HEK293 (cell line): ENCODE results near the gene NCL.

Experiments used
- CTCF ChIA-PET: fragments of 350-600 bp; formaldehyde crosslinking; extraction: SDS; loops from one replicate; lab custom pipeline; 2021; ENCODE audit warnings: antibody characterized with exemption; lab: Yijun Ruan, JAX
- POLR2A ChIA-PET: fragments of 300-600 bp; formaldehyde crosslinking; extraction: SDS; loops from one replicate; lab custom pipeline; 2020; ENCODE audit warnings: antibody characterized with exemption, inconsistent platforms; lab: Yijun Ruan, JAX
- H3K27ac ChIP-seq: fragments of 200-500 bp; sonication (Bioruptor generic); 2 replicates; pipeline ENCODE4 v1.5.1; 2014; ENCODE audit warnings: low read depth, low read length, control low read depth, inconsistent platforms; ENCODE audit errors: extremely low read depth
- H3K36me3 ChIP-seq, 2 experiments: fragments of 200-500 bp in 1 of 2; sonication (Bioruptor generic) in 1 of 2; 1 replicate in 1 of 2; 2 replicates in 1 of 2; pipeline ENCODE4 v1.5.1; 2014 to 2017; ENCODE audit warnings: inconsistent platforms in 2 of 2, low read length in 2 of 2; ENCODE audit not compliant: control insufficient read depth in 2 of 2, insufficient read depth in 1 of 2
- H3K4me1 ChIP-seq: fragments of 200-500 bp; sonication (Bioruptor generic); 2 replicates; pipeline ENCODE4 v1.5.1; 2014; ENCODE audit warnings: mild to moderate bottlenecking, low read length, inconsistent platforms; ENCODE audit not compliant: control insufficient read depth, insufficient read depth
- H3K4me3 ChIP-seq: 2 replicates; pipeline ENCODE4 v1.5.1; 2011; ENCODE audit warnings: low read depth, mild to moderate bottlenecking, control low read depth, low read length, moderate library complexity
- H3K9me3 ChIP-seq: fragments of 200-500 bp; sonication (Bioruptor generic); 2 replicates; pipeline ENCODE4 v1.5.1; 2014; ENCODE audit warnings: low read depth, low read length, inconsistent platforms; ENCODE audit not compliant: control insufficient read depth, insufficient read depth
- BCL6B ChIP-seq: fragments of 450-650 bp; formaldehyde crosslinking; IDR thresholded peaks from 2 replicates; pipeline ENCODE4 v1.5.1; 2017; ENCODE audit warnings: missing biosample characterization, missing genetic modification characterization
- ELK4 ChIP-seq: IDR thresholded peaks from 2 replicates; pipeline ENCODE4 v1.6.1; 2011; ENCODE audit warnings: mild to moderate bottlenecking, low read depth, low read length, borderline replicate concordance
- RBAK ChIP-seq: fragments of 450-650 bp; formaldehyde crosslinking; IDR thresholded peaks from 2 replicates; pipeline ENCODE4 v1.5.1; 2016; ENCODE audit warnings: missing biosample characterization, missing genetic modification characterization
- SP3 ChIP-seq: fragments of 450-650 bp; formaldehyde crosslinking; IDR thresholded peaks from 2 replicates; pipeline ENCODE4 v1.5.1; 2016; ENCODE audit warnings: missing biosample characterization, missing genetic modification characterization
- TSHZ1 ChIP-seq: fragments of 450-650 bp; formaldehyde crosslinking; IDR thresholded peaks from 2 replicates; pipeline ENCODE4 v1.5.1; 2016; ENCODE audit warnings: missing biosample characterization, missing genetic modification characterization, borderline replicate concordance
- ZBTB1 ChIP-seq: fragments of 450-650 bp; formaldehyde crosslinking; IDR thresholded peaks from 2 replicates; pipeline ENCODE4 v1.5.1; 2016; ENCODE audit warnings: missing biosample characterization, missing genetic modification characterization
- ZBTB44 ChIP-seq: fragments of 450-650 bp; IDR thresholded peaks from 2 replicates; pipeline ENCODE4 v1.5.1; 2018; ENCODE audit warnings: missing biosample characterization, mild to moderate bottlenecking, missing genetic modification characterization
- ZNF157 ChIP-seq: fragments of 450-650 bp; formaldehyde crosslinking; IDR thresholded peaks from 2 replicates; pipeline ENCODE4 v1.5.1; 2016; ENCODE audit warnings: missing biosample characterization, missing genetic modification characterization
- ZNF239 ChIP-seq: fragments of 450-650 bp; formaldehyde crosslinking; IDR thresholded peaks from 2 replicates; pipeline ENCODE4 v1.5.1; 2016; ENCODE audit warnings: missing biosample characterization, missing genetic modification characterization
- ZNF280C ChIP-seq: fragments of 450-650 bp; formaldehyde crosslinking; IDR thresholded peaks from 2 replicates; pipeline ENCODE4 v1.5.1; 2016; ENCODE audit warnings: missing biosample characterization, missing genetic modification characterization
- ZNF341 ChIP-seq: fragments of 450-650 bp; formaldehyde crosslinking; IDR thresholded peaks from 2 replicates; pipeline ENCODE4; 2016; ENCODE audit warnings: low read depth, missing biosample characterization, missing genetic modification characterization
- ZNF350 ChIP-seq: fragments of 450-650 bp; formaldehyde crosslinking; IDR thresholded peaks from 2 replicates; pipeline ENCODE4 v1.5.0; 2017; ENCODE audit warnings: missing biosample characterization, mild to moderate bottlenecking, missing genetic modification characterization
- ZNF398 ChIP-seq: fragments of 450-650 bp; formaldehyde crosslinking; IDR thresholded peaks from 2 replicates; pipeline ENCODE4 v1.5.1; 2017; ENCODE audit warnings: missing biosample characterization, missing genetic modification characterization
- ZNF530 ChIP-seq: fragments of 450-650 bp; formaldehyde crosslinking; IDR thresholded peaks from 2 replicates; pipeline ENCODE4 v1.5.1; 2016; ENCODE audit warnings: low read depth, missing biosample characterization, missing genetic modification characterization
- ZNF548 ChIP-seq: fragments of 450-650 bp; formaldehyde crosslinking; IDR thresholded peaks from 2 replicates; pipeline ENCODE4 v1.5.1; 2016; ENCODE audit warnings: missing biosample characterization, missing genetic modification characterization
- ZNF600 ChIP-seq: fragments of 450-650 bp; formaldehyde crosslinking; IDR thresholded peaks from 2 replicates; pipeline ENCODE4 v1.5.1; 2016; ENCODE audit warnings: missing biosample characterization, missing genetic modification characterization
- ZNF654 ChIP-seq: fragments of 450-650 bp; formaldehyde crosslinking; IDR thresholded peaks from 2 replicates; pipeline ENCODE4 v1.5.1; 2016; ENCODE audit warnings: low read depth, missing biosample characterization, missing genetic modification characterization
- ZNF707 ChIP-seq: fragments of 450-650 bp; formaldehyde crosslinking; IDR thresholded peaks from 2 replicates; pipeline ENCODE4 v1.5.1; 2016; ENCODE audit warnings: missing biosample characterization, missing genetic modification characterization
- ZSCAN4 ChIP-seq: fragments of 450-650 bp; formaldehyde crosslinking; IDR thresholded peaks from 2 replicates; pipeline ENCODE4 v1.5.1; 2017; ENCODE audit warnings: missing biosample characterization, missing genetic modification characterization

NCL gene

GRCh38 chr2:231449503-231450054 lies 14.7 kb downstream of the NCL start:
- H3K27ac ChIP-seq, result no peak overlapping the region
- no peaks in the 10 kb centered on the region for H3K9me3 ChIP-seq
- CTCF ChIA-PET, result interaction anchor here (0.6 to 1.2 kb wide), 4 partner anchors 9 to 198 kb away, joined by 3 to 4 read pairs (median 4); no protein-coding TSS in a partner anchor
- no peaks in the 10 kb centered on the region for H3K4me1 ChIP-seq
- H3K36me3 ChIP-seq, result peaks cover 10 to 29% of the 10 kb centered on the region in 2 experiments
- TF ChIP-seq ZNF654 (tag by site-specific recombination) (no peak), ZNF280C (tag by site-specific recombination) (no peak), ZSCAN4 (tag by site-specific recombination) (no peak), ZNF530 (no peak), ZNF350 (no peak), ZNF398 (tag by site-specific recombination) (no peak), ZNF600 (no peak), ZNF548 (tag by site-specific recombination) (no peak), RBAK (tag by site-specific recombination) (no peak), ZNF239 (no peak), SP3 (no peak), ZBTB44 (no peak), ELK4 (no peak), ZNF707 (tag by site-specific recombination) (no peak), ZBTB1 (tag by site-specific recombination) (no peak)
- TF ChIP-seq, all 188 proteins: peak for 0
- POLR2A ChIA-PET, result interaction anchor here (1.4 to 8.6 kb wide), 2 partner anchors 15 to 24 kb away, joined by 4 to 119 read pairs; partner anchors contain the start of gene NCL
- no peak overlapping the region for H3K4me3 ChIP-seq

GRCh38 chr2:231436957-231437356 lies 27.3 kb downstream of the NCL start:
- Histone ChIP-seq H3K27ac (no peak overlapping the region), H3K4me1 (no peaks in the 10 kb centered on the region), H3K36me3 (no peaks in the 10 kb centered on the region), H3K4me3 (no peak overlapping the region), H3K9me3 (no peaks in the 10 kb centered on the region)
- ChIA-PET CTCF (interaction anchor here (0.7 kb wide), 2 partner anchors 551 to 610 kb away, joined by 3 to 4 read pairs; no protein-coding TSS in a partner anchor), POLR2A (interaction anchor here (0.7 kb wide), 1 partner anchor 271 kb away, joined by 3 read pairs; the partner anchor contains the start of gene PTMA)
- no peak for TF ChIP-seq ZNF341 (tag by site-specific recombination)
- TF ChIP-seq BCL6B, result no peak
- no peak for TF ChIP-seq ZNF157
- no peak for TF ChIP-seq TSHZ1 (tag by site-specific recombination)
